MM.1S (cell line): ENCODE data around the gene DVL1.
A peak's percentile ranks its signal among the peaks of the same experiment; 100 is the strongest.

Source experiments
- DNase-seq: peaks from one replicate; pipeline ENCODE4 v3.0.0-alpha.2; 2015
- H2AFZ ChIP-seq: fragments of 300-600 bp; sonication (generic); 2 replicates; pipeline ENCODE4 v1.6.0; 2016; ENCODE audit warnings: antibody characterized with exemption, low read length
- H3F3A ChIP-seq: fragments of 300-600 bp; sonication (generic); 2 replicates; pipeline ENCODE4 v1.6.1; 2016; ENCODE audit warnings: mild to moderate bottlenecking, antibody characterized with exemption, low read length, moderate library complexity, mixed read lengths; ENCODE audit not compliant: insufficient read depth
- H3K27ac ChIP-seq: fragments of 300-600 bp; sonication (generic); 2 replicates; pipeline ENCODE4 v1.5.1; 2016; ENCODE audit warnings: mild to moderate bottlenecking, low read length
- H3K27me3 ChIP-seq: fragments of 300-600 bp; sonication (generic); replicated peaks from 2 replicates; pipeline ENCODE4 v1.6.0; 2016; ENCODE audit warnings: low read length; ENCODE audit not compliant: insufficient read depth
- H3K36me3 ChIP-seq: fragments of 300-600 bp; sonication (generic); replicated peaks from 2 replicates; pipeline ENCODE4 v1.6.1; 2016; ENCODE audit warnings: mild to moderate bottlenecking, low read length, mixed read lengths; ENCODE audit not compliant: insufficient read depth
- H3K4me1 ChIP-seq: fragments of 300-600 bp; sonication (generic); 2 replicates; pipeline ENCODE4 v1.6.1; 2016; ENCODE audit warnings: low read length, mixed read lengths
- H3K4me2 ChIP-seq: fragments of 300-600 bp; sonication (generic); 2 replicates; pipeline ENCODE4 v1.6.0; 2016; ENCODE audit warnings: low read depth, low read length
- H3K4me3 ChIP-seq: fragments of 300-600 bp; sonication (generic); 2 replicates; pipeline ENCODE4 v1.5.1; 2016; ENCODE audit warnings: low read length, mixed read lengths
- H3K79me2 ChIP-seq: fragments of 300-600 bp; sonication (generic); 2 replicates; pipeline ENCODE4 v1.6.1; 2016; ENCODE audit warnings: mixed run types, low read length, mixed read lengths
- H3K9ac ChIP-seq: fragments of 300-600 bp; sonication (generic); 2 replicates; pipeline ENCODE4 v1.6.1; 2016; ENCODE audit warnings: low read length, mixed read lengths
- H3K9me2 ChIP-seq: fragments of 300-600 bp; sonication (generic); replicated peaks from 2 replicates; pipeline ENCODE4 v1.6.1; 2016; ENCODE audit warnings: mild to moderate bottlenecking, low read length, mixed read lengths; ENCODE audit not compliant: insufficient read depth
- H3K9me3 ChIP-seq: fragments of 300-600 bp; sonication (generic); replicated peaks from 2 replicates; pipeline ENCODE4 v1.6.1; 2016; ENCODE audit warnings: mild to moderate bottlenecking, low read length, mixed read lengths; ENCODE audit not compliant: insufficient read depth
- H4K20me1 ChIP-seq: fragments of 300-600 bp; sonication (generic); 2 replicates; pipeline ENCODE4 v1.6.1; 2016; ENCODE audit warnings: mild to moderate bottlenecking, low read length, moderate library complexity, mixed read lengths; ENCODE audit not compliant: insufficient read depth
- EZH2 ChIP-seq: fragments of 300-600 bp; sonication (generic); optimal IDR thresholded peaks from 2 replicates; pipeline ENCODE3; 2017; ENCODE audit warnings: low read depth, mild to moderate bottlenecking, antibody characterized with exemption, low read length, mixed read lengths
- EZH2phosphoT487 ChIP-seq: fragments of 300-600 bp; sonication (generic); IDR thresholded peaks from 2 replicates; pipeline ENCODE4 v1.6.1; 2018; ENCODE audit warnings: antibody characterized with exemption, low read length
- TF ChIP-seq, protein P1 (sequence below): fragments of 300-600 bp; sonication (generic); IDR thresholded peaks from 2 replicates; pipeline ENCODE4 v1.5.1; 2016; ENCODE audit warnings: antibody characterized with exemption, low read length, mixed read lengths

The DVL1 gene

DNA sequence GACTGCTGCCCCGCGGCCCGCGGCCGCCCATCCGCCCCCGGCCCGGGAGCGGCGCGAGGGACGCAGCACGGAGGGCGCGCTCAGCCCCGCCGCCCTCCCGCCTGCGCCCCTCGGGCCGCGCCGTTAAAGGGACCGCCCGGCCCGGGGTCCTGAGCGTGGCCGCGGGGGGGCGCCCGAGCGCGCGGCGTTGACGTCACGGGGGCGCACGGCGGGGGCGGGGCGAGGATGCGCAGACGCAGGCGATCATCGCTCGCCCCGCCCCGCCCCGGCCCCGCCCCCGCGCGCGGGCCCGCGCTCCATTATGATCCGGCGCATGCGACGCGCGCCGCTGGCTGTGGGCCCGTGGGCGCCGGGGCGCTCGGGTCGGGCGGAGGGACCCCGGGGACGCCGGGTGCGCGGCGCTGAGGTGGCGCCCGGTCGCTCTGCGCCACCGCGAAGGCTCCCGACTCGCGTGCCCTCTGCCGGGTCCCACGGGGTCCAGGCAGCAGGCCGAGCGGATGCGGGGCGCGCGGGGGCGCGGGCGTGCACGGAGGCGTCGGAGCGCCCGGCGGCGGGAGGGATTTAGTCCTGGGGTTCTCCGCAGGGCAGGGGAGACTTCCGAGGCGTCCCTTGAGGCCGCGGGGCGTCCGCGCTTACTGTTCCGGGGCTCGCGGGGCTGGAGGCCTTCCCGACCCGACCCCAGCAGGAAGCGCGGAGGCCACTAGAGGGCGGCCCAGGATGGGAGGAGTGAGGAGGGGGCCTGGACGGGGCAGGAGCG lies at the start of gene DVL1:
TSS of gene DVL1 (minus strand) at position 163 of the 757 bp plus-strand sequence. CDS start 353 bp downstream, outside the sequence.
- no peak within 1 kb of the TSS for H3K27ac ChIP-seq
- no peaks in the 10 kb centered on the region for H3K4me1 ChIP-seq
- H2AFZ ChIP-seq, result no peak within 1 kb of the TSS
- peak within 1 kb of the TSS; percentile 74 for H3K4me3 ChIP-seq
- TF ChIP-seq, protein P1, sequence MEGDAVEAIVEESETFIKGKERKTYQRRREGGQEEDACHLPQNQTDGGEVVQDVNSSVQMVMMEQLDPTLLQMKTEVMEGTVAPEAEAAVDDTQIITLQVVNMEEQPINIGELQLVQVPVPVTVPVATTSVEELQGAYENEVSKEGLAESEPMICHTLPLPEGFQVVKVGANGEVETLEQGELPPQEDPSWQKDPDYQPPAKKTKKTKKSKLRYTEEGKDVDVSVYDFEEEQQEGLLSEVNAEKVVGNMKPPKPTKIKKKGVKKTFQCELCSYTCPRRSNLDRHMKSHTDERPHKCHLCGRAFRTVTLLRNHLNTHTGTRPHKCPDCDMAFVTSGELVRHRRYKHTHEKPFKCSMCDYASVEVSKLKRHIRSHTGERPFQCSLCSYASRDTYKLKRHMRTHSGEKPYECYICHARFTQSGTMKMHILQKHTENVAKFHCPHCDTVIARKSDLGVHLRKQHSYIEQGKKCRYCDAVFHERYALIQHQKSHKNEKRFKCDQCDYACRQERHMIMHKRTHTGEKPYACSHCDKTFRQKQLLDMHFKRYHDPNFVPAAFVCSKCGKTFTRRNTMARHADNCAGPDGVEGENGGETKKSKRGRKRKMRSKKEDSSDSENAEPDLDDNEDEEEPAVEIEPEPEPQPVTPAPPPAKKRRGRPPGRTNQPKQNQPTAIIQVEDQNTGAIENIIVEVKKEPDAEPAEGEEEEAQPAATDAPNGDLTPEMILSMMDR, result peak; percentile 39; the same call in 1 of the 2 replicates
- no peak for TF ChIP-seq EZH2
- H3K4me2 ChIP-seq, result peak within 1 kb of the TSS; percentile 94
- H3K9me3 ChIP-seq, result no peaks in the 10 kb centered on the region
- H3K36me3 ChIP-seq, result no peaks in the 10 kb centered on the region
- peaks cover 22% of the 10 kb centered on the region for H3K79me2 ChIP-seq
- peak within 1 kb of the TSS; percentile 81 for H3K9ac ChIP-seq
- no peaks in the 10 kb centered on the region for H3F3A ChIP-seq
- H3K9me2 ChIP-seq, result no peaks in the 10 kb centered on the region
- H3K27me3 ChIP-seq, result peaks cover 28% of the 10 kb centered on the region
- H4K20me1 ChIP-seq, result no peaks in the 10 kb centered on the region
- DNase-seq, result peak; percentile 67

DNA sequence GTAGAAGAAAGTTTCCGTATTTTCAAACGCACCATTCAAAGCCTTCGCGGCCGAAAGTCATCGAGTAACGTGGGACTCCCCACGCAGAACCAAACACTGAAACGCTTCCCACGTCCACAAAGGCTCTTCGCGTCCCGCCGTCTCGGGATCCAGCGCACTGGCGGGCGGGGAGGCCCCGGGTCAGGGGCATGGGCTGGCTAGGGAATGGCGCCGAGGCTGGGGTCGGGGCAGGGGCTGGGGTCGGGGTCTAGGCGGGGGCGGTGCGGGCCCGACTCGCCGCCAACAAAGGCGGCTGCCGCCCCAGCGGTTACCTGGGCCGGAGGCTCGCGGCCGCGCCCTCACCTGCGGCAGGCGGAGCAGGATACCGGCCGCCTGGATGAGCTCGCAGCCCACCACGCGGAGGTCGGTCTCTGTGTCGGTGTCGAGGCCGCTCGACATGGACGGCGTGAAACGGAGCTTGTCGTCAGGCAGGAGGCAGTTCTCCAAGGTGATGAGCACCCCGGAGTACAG lies 49.5 kb upstream of the DVL1 start:
- peak overlapping the region; percentile 90 for H3K4me2 ChIP-seq
- 0 out of 2 replicates have a peak overlapping the region, but pooled peaks have one; percentile 42 for H2AFZ ChIP-seq
- peaks cover 11% of the 10 kb centered on the region for H3K36me3 ChIP-seq
- H3K27ac ChIP-seq, result peak overlapping the region; percentile 33; the same call in 1 of the 2 replicates
- peak overlapping the region; percentile 99 for H3K4me3 ChIP-seq
- no peaks in the 10 kb centered on the region for H4K20me1 ChIP-seq
- H3K9me2 ChIP-seq, result no peaks in the 10 kb centered on the region
- TF ChIP-seq, protein P1, result no peak
- no peak for TF ChIP-seq EZH2
- no peak for TF ChIP-seq EZH2phosphoT487
- peaks cover 79% of the 10 kb centered on the region for H3K79me2 ChIP-seq
- H3K9me3 ChIP-seq, result no peaks in the 10 kb centered on the region
- H3K4me1 ChIP-seq, result peaks cover 14% of the 10 kb centered on the region
- no peak for DNase-seq
- H3F3A ChIP-seq, result peaks cover 11% of the 10 kb centered on the region
- no peaks in the 10 kb centered on the region for H3K27me3 ChIP-seq
- peak overlapping the region; percentile 97 for H3K9ac ChIP-seq

DNA sequence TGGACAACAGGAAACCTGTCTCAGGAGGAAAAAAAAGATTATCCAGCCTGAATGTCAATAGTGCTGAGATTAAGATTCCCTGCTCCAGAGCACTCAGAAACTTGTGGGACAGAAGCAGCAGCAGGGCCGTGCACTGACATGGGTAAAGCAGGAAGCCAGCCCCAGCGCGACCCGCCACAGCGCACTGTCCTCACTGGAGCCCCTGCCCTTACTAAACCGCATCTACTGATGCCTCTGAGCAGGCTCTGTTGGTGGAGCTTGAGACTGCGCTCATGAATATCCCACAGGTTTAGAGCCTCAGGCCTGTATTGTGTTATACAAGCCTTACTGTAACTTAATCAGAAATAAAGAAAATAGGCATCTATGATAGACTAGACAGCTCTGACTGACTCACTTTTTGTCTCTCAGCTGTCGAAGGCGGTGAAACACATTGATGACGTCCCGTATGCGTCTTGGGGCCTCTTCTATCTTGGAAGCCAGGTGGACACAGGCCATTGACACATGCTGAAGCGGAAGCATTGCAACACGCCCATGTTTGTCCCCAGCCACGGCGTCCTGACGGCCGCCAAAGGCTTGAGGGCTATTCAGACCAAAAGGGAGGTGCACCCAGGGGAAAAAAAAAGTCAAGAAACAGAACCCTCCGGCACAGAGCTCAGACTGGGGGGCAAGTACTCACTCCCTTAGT lies 48.8 kb upstream of the DVL1 start:
- no peaks in the 10 kb centered on the region for H4K20me1 ChIP-seq
- H3K4me1 ChIP-seq, result peaks cover 14% of the 10 kb centered on the region
- peaks cover 8% of the 10 kb centered on the region for H3F3A ChIP-seq
- H2AFZ ChIP-seq, result no peak overlapping the region
- H3K4me3 ChIP-seq, result peak overlapping the region; percentile 99
- H3K27ac ChIP-seq, result no peak overlapping the region
- no peaks in the 10 kb centered on the region for H3K9me2 ChIP-seq
- H3K9me3 ChIP-seq, result no peaks in the 10 kb centered on the region
- no peak for DNase-seq
- no peaks in the 10 kb centered on the region for H3K27me3 ChIP-seq
- H3K36me3 ChIP-seq, result peaks cover 18% of the 10 kb centered on the region
- peak overlapping the region; percentile 90 for H3K4me2 ChIP-seq
- peaks cover 84% of the 10 kb centered on the region for H3K79me2 ChIP-seq
- TF ChIP-seq EZH2phosphoT487, result no peak
- TF ChIP-seq, protein P1, result no peak
- no peak for TF ChIP-seq EZH2
- peak overlapping the region; percentile 97; the same call in 1 of the 2 replicates for H3K9ac ChIP-seq
